HEK293 (cell line): ENCODE measurements around the gene FKBP8.

Experiments
- CTCF ChIA-PET: fragments of 350-600 bp; formaldehyde crosslinking; extraction: SDS; loops from one replicate; lab custom pipeline; 2021; ENCODE audit warnings: antibody characterized with exemption; lab: Yijun Ruan, JAX
- POLR2A ChIA-PET: fragments of 300-600 bp; formaldehyde crosslinking; extraction: SDS; loops from one replicate; lab custom pipeline; 2020; ENCODE audit warnings: antibody characterized with exemption, inconsistent platforms; lab: Yijun Ruan, JAX
- H3K27ac ChIP-seq: fragments of 200-500 bp; sonication (Bioruptor generic); 2 replicates; pipeline ENCODE4 v1.5.1; 2014; ENCODE audit warnings: low read depth, low read length, control low read depth, inconsistent platforms; ENCODE audit errors: extremely low read depth
- H3K36me3 ChIP-seq, 2 experiments: fragments of 200-500 bp in 1 of 2; sonication (Bioruptor generic) in 1 of 2; 1 replicate in 1 of 2; 2 replicates in 1 of 2; pipeline ENCODE4 v1.5.1; 2014 to 2017; ENCODE audit warnings: inconsistent platforms in 2 of 2, low read length in 2 of 2; ENCODE audit not compliant: control insufficient read depth in 2 of 2, insufficient read depth in 1 of 2
- H3K4me1 ChIP-seq: fragments of 200-500 bp; sonication (Bioruptor generic); 2 replicates; pipeline ENCODE4 v1.5.1; 2014; ENCODE audit warnings: mild to moderate bottlenecking, low read length, inconsistent platforms; ENCODE audit not compliant: control insufficient read depth, insufficient read depth
- H3K4me3 ChIP-seq: 2 replicates; pipeline ENCODE4 v1.5.1; 2011; ENCODE audit warnings: low read depth, mild to moderate bottlenecking, control low read depth, low read length, moderate library complexity
- H3K9me3 ChIP-seq: fragments of 200-500 bp; sonication (Bioruptor generic); 2 replicates; pipeline ENCODE4 v1.5.1; 2014; ENCODE audit warnings: low read depth, low read length, inconsistent platforms; ENCODE audit not compliant: control insufficient read depth, insufficient read depth
- BCL11B ChIP-seq: fragments of 450-650 bp; formaldehyde crosslinking; IDR thresholded peaks from 2 replicates; pipeline ENCODE4 v1.5.1; 2016; ENCODE audit warnings: low read depth, missing biosample characterization, missing genetic modification characterization
- CTCF ChIP-seq: fragments of 450-650 bp; formaldehyde crosslinking; IDR thresholded peaks from 2 replicates; pipeline ENCODE4 v1.5.1; 2016; ENCODE audit warnings: missing biosample characterization, missing genetic modification characterization
- HOXA7 ChIP-seq: sonication (generic); formaldehyde crosslinking; IDR thresholded peaks from 2 replicates; pipeline ENCODE4 v1.8.1; 2022; ENCODE audit warnings: missing genetic modification reagents, borderline replicate concordance
- MZF1 ChIP-seq: fragments of 450-650 bp; formaldehyde crosslinking; IDR thresholded peaks from 2 replicates; pipeline ENCODE4 v1.5.1; 2017; ENCODE audit warnings: missing biosample characterization, missing genetic modification characterization, borderline replicate concordance
- PRDM10 ChIP-seq: fragments of 450-650 bp; formaldehyde crosslinking; IDR thresholded peaks from 2 replicates; pipeline ENCODE4 v1.5.1; 2016; ENCODE audit warnings: missing biosample characterization, missing genetic modification characterization
- ZBTB10 ChIP-seq: fragments of 450-650 bp; formaldehyde crosslinking; IDR thresholded peaks from 2 replicates; pipeline ENCODE4 v1.5.1; 2016; ENCODE audit warnings: missing biosample characterization, missing genetic modification characterization
- ZEB2 ChIP-seq: fragments of 450-650 bp; formaldehyde crosslinking; IDR thresholded peaks from 2 replicates; pipeline ENCODE4 v1.5.1; 2016; ENCODE audit warnings: missing biosample characterization, missing genetic modification characterization
- ZFHX2 ChIP-seq: fragments of 450-650 bp; formaldehyde crosslinking; conservative IDR thresholded peaks from 2 replicates; pipeline ENCODE4 v1.5.1; 2016; ENCODE audit warnings: missing biosample characterization, missing genetic modification characterization
- ZFP69B ChIP-seq: fragments of 450-650 bp; formaldehyde crosslinking; IDR thresholded peaks from 2 replicates; pipeline ENCODE4 v1.5.1; 2016; ENCODE audit warnings: missing biosample characterization, missing genetic modification characterization
- ZNF133 ChIP-seq: fragments of 450-650 bp; formaldehyde crosslinking; IDR thresholded peaks from 2 replicates; pipeline ENCODE4 v1.5.1; 2016; ENCODE audit warnings: missing biosample characterization, missing genetic modification characterization
- ZNF169 ChIP-seq: fragments of 450-650 bp; formaldehyde crosslinking; IDR thresholded peaks from 2 replicates; pipeline ENCODE4 v1.5.1; 2016; ENCODE audit warnings: missing biosample characterization, missing genetic modification characterization
- ZNF24 ChIP-seq: fragments of 450-650 bp; formaldehyde crosslinking; IDR thresholded peaks from 2 replicates; pipeline ENCODE4 v1.5.1; 2016; ENCODE audit warnings: missing biosample characterization, missing genetic modification characterization
- ZNF248 ChIP-seq: fragments of 450-650 bp; formaldehyde crosslinking; IDR thresholded peaks from 2 replicates; pipeline ENCODE4 v1.5.1; 2017; ENCODE audit warnings: missing biosample characterization, missing genetic modification characterization
- ZNF423 ChIP-seq: fragments of 450-650 bp; formaldehyde crosslinking; IDR thresholded peaks from 2 replicates; pipeline ENCODE4 v1.5.1; 2016; ENCODE audit warnings: missing biosample characterization, missing genetic modification characterization
- ZNF501 ChIP-seq: fragments of 450-650 bp; formaldehyde crosslinking; IDR thresholded peaks from 2 replicates; pipeline ENCODE4 v1.5.1; 2016; ENCODE audit warnings: missing biosample characterization, missing genetic modification characterization
- ZNF558 ChIP-seq: fragments of 450-650 bp; formaldehyde crosslinking; IDR thresholded peaks from 2 replicates; pipeline ENCODE4 v1.5.1; 2016; ENCODE audit warnings: missing biosample characterization, missing genetic modification characterization
- ZNF600 ChIP-seq: fragments of 450-650 bp; formaldehyde crosslinking; IDR thresholded peaks from 2 replicates; pipeline ENCODE4 v1.5.1; 2016; ENCODE audit warnings: missing biosample characterization, missing genetic modification characterization
- ZNF610 ChIP-seq: fragments of 450-650 bp; formaldehyde crosslinking; IDR thresholded peaks from 2 replicates; pipeline ENCODE4 v1.5.1; 2016; ENCODE audit warnings: missing biosample characterization, missing genetic modification characterization, borderline replicate concordance
- ZNF692 ChIP-seq: fragments of 450-650 bp; formaldehyde crosslinking; IDR thresholded peaks from 2 replicates; pipeline ENCODE4 v1.5.1; 2016; ENCODE audit warnings: missing biosample characterization, missing genetic modification characterization
- ZNF776 ChIP-seq: fragments of 450-650 bp; formaldehyde crosslinking; IDR thresholded peaks from 2 replicates; pipeline ENCODE4 v1.5.0; 2017; ENCODE audit warnings: missing biosample characterization, missing genetic modification characterization, borderline replicate concordance
- ZSCAN18 ChIP-seq: fragments of 450-650 bp; formaldehyde crosslinking; IDR thresholded peaks from 2 replicates; pipeline ENCODE4 v1.5.1; 2016; ENCODE audit warnings: missing biosample characterization, missing genetic modification characterization
- ZXDB ChIP-seq: fragments of 450-650 bp; formaldehyde crosslinking; IDR thresholded peaks from 2 replicates; pipeline ENCODE4 v1.5.1; 2016; ENCODE audit warnings: missing biosample characterization, missing genetic modification characterization

The FKBP8 gene

GRCh38 chr19:18551631-18552030, 8.3 kb upstream of the FKBP8 start:
- Histone ChIP-seq H3K36me3 (no peaks in the 10 kb centered on the region), H3K4me3 (no peak overlapping the region), H3K27ac (no peak overlapping the region), H3K4me1 (no peaks in the 10 kb centered on the region), H3K9me3 (no peaks in the 10 kb centered on the region)
- ChIA-PET CTCF (interaction anchor here (0.6 to 1.3 kb wide), 3 partner anchors 16 to 202 kb away, joined by 3 to 8 read pairs (median 5); no protein-coding TSS in a partner anchor), POLR2A (interaction anchor here (0.7 kb wide), 2 partner anchors 41 to 283 kb away, joined by 3 to 4 read pairs; no protein-coding TSS in a partner anchor)
- no peak for TF ChIP-seq ZNF248 (tag by site-specific recombination)
- TF ChIP-seq ZNF133 (tag by site-specific recombination): no peak
- no peak for TF ChIP-seq HOXA7
- TF ChIP-seq ZNF610 (tag by site-specific recombination): no peak
- no peak for TF ChIP-seq ZNF600
- no peak for TF ChIP-seq ZNF776 (tag by site-specific recombination)
- no peak for TF ChIP-seq MZF1 (tag by site-specific recombination)
- no peak for TF ChIP-seq ZNF501 (tag by site-specific recombination)
- no peak for TF ChIP-seq ZFP69B (tag by site-specific recombination)

- Histone ChIP-seq H3K4me1 (no peaks in the 10 kb centered on the region), H3K4me3 (peak overlapping the region; percentile 78), H3K27ac (no peak overlapping the region), H3K9me3 (no peaks in the 10 kb centered on the region), H3K36me3 (peaks cover 9 to 29% of the 10 kb centered on the region in 2 experiments)
- ChIA-PET POLR2A (interaction anchor here (0.6 to 1.6 kb wide), 6 partner anchors 10 to 1997 kb away, joined by 3 to 6 read pairs (median 3); partner anchors contain the start of genes KXD1, REX1BD and UBA52), CTCF (interaction anchor here (0.6 to 1.5 kb wide), 4 partner anchors 9 to 731 kb away, joined by 3 to 4 read pairs (median 4); partner anchors contain the start of genes COPE and DDX49)
- TF ChIP-seq ZNF692 (tag by site-specific recombination) (0 out of 2 replicates have a peak, but pooled peaks have one; percentile 36), CTCF (peak; percentile 79), ZNF558 (tag by site-specific recombination) (no peak), PRDM10 (tag by site-specific recombination) (peak; percentile 66), ZFHX2 (tag by site-specific recombination) (0 out of 2 replicates have a peak, but pooled peaks have one; percentile 11), ZNF423 (tag by site-specific recombination) (no peak), ZEB2 (peak; percentile 25; the same call in 1 of the 2 replicates), ZSCAN18 (no peak), BCL11B (tag by site-specific recombination) (peak; percentile 48; the same call in 1 of the 2 replicates), ZNF24 (peak; percentile 76), ZBTB10 (tag by site-specific recombination) (peak; percentile 29; the same call in 1 of the 2 replicates), ZNF169 (tag by site-specific recombination) (no peak), ZXDB (tag by site-specific recombination) (peak; percentile 52; the same call in 1 of the 2 replicates)
Measured at GRCh38 chr19:18543814-18544475, 572 bp upstream of the FKBP8 start.
